ENCODE data around the gene CLMP.
"Not testable (repeated sequence)": the region's sequence is repeated elsewhere in the genome, so short reads cannot be mapped to it uniquely, and the experiment has no call there.

CLMP gene

GRCh38 chr11:123073343-123074057 is 121.5 kb downstream of the CLMP start:
- no peak for DNase-seq

DNA sequence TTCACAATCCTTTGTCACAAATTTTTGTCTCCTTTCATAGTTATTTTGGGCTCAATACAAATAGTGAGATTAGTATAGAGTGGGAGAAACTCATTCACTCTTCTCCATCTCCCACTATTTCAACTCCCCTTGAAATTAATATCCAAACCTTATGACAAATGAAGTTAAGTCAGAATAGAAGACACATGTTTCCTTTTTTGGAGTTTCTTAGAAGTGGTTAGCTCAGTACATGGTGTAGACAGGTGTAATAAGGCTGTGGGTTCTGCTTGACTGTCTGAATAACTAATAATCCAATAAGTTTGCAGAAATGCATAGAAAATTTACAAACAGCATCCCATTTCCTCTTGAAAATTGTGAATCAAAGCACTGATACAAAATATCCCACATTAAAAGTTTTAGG is 122.3 kb downstream of the CLMP start:
- no peak for DNase-seq

- DNase-seq: no peak
These were observed 122.7 kb downstream of the CLMP start for GRCh38 chr11:123072332-123072761.

DNA sequence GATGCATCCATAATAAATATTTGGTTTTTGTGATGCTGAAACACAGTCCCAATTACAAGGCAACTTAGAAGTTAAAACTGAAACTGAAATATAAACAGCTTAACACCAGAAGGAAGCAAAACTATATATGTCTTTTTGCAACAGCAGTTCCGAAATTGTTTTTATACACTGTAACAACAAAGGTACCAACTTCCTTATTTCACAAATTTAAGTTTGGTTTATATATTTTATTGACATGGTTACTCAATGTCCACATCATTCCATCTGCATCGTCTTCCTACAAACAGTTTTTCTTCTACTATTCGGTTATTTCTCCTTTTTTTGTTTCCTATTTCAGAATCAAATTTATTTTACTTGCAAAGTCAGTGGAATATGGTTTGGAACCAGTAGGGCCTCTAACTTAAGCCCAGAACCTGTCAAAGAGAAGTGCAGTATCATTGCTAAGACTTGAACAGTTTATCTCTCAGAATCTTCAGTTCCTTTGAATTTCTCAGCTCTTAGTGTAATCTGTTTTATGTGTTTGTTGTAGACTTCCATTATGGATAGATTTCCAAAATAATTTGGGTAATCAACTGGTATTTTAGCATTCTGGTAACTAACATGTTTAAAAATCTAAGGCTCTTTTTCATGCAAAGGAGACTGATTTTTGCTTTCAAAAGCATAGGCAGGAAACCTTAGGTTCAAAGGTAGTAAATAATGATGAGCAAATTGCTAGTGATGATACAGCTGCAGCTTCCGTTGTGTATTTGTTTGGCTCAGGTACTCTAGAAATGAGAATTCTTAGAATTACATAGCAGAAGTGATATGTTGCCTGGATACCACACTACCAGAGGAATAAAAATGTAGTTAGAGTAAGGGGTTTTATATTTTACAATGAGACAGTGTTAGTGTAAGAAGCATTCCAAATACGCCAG is 124.9 kb downstream of the CLMP start:
- DNase-seq: no peak

- DNase-seq: no peak
These were observed 129.4 kb downstream of the CLMP start for GRCh38 chr11:123065621-123066020.

DNA sequence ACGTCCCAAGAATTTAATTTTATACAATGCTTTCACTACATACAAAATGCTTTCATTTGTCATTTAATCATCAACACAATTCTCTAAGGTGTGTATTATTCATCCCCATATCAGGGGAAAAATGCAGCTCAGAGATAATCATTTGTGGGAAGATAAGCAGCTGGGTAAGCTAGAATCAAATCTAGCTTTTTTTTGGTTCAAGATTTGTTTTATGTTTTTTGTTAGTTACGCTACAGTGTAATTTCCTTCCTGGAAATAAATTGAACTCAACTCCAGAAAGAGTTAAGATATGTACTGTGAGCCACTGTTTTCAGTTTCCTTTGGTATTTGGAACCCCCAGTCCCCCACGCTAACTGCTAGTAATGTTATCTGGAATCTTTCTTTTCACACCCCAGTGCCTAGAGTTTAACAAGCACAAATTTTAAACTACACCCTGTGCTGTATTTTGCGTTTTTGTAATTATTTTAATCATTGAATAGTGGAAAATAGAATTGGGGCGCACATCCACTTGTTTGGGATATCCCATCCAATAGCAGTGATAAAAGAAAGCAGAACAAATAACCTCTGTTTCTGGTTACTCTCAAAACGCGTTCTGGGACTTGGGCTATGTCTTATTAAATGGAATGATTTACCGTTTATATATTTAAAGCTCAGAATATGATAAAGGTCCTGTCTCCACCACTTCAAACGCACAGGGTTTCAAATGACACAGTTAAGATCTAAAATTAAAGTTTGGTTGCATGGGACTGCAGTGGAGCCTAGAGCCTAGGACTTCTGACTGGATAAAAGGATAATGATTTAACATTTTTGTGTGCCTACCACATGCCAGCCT is 131.0 kb downstream of the CLMP start:
- no peak for DNase-seq

DNA sequence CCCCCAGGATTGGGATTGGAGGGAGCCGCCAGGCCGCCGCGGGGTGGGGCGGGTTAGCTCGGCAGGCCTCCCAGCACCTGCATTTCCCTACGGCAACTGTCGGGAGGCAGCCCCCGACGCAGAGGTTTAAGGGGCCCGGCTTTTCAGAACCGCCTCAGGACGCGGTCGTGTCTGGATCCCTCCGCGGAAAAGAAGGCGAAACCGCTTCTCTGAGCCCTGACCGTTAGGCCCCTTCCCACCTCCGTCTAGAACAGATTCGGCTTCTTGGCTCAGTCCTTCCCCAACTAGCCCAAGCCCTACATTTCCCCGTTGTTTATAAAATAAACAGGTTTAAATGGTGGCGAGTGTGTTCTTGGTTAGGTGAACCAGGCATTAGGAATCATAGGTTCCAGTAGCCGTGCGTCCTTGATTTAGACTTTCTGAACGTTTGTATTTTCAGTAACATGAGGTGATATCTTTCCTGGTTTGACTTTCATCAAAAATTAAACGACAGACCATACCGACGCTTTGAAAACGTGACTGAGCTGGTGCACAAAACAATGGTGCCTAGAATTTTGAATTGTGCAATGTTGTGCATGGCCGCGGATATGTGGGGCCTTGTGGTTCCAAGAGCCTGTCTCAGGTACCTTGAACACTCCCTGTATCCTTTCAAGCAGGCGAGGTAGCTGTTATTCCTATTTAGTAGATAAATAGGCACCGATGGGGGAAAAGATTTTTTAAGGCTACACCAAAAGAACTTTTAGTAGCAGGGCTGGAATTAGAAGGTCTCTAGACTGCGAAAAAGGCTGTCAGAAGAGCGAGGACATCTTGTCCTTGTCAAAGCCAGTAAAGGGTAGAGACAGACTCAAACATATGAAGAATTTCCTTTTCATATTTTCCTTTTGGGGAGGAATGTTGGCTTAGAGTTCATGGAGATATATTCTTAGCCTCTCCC is 131.9 kb downstream of the CLMP start:
- DNase-seq: peak; percentile 35

DNA sequence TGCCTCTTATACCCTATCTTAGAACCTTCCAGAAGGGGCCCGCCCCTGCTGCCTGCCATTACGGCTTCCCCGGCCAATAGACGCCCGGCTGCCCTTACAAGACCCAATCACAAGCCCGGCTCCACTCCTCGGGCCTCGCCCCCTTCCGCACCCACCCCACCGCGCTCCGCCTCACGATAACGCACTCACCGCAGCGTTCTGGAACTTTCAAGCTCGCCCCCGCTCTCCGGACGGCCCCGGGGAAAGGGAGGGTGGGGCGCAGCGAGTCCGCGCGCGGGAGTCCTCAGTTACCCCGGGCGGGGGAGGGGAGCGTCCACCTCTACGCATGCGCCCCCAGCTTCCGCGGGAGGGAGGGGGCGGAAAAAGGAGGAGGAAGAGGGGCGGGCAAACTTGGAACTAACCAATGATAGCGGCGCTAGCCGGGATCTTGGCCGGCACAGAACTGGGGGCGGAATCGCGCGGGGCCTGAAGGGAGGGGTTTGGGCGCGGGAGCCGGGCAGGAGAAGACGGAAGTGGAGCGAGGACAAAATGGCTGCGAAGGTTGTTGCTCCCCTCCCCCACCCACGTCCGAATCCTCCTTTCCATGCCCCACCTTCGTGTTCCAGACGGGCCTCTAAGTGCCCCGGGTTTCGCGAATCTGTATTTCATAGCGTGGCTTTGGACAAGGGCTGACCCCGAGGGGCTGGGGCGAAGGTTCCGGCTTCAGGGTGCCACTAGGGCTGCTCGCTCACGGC is 132.7 kb downstream of the CLMP start:
- DNase-seq: peak; percentile 99

- DNase-seq: peak; percentile 44
These were observed 133.5 kb downstream of the CLMP start, which contains the start of gene HSPA8 for GRCh38 chr11:123061403-123062157. Gene HSPA8, minus strand, starts transcription at chr11:123062136. Its CDS starts 812 bp downstream, at chr11:123061324.

DNA sequence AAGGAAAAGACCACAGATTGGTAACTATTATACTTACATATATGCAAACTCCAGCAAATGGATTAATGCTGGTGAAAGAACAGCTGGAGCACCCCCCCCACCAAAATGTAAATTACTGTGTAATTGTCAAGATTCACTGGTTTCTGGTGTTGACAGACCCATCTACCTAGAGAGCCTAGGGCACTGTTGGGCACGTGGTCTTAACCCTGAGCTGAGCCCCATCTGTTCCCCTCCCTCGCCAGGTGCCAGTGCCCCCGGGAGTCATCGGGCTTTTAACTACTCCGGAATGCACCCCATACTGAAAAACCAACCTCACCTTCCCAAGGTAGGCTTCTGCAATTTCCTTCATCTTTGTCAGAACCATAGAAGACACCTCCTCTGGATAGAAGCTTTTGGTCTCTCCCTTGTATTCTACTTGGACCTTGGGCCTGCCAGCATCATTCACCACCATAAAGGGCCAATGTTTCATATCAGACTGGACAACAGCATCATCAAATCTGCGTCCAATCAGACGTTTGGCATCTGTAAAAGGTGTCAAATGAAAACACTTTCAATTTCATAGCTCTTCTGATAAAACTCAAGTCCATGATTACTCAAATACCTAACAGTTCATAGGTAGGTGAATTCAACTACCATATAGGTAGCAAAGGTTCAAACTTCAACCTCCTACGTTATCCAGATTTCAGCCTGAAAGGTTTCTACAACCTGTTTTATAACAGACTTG is 134.6 kb downstream of the CLMP start:
- no peak for DNase-seq

DNA sequence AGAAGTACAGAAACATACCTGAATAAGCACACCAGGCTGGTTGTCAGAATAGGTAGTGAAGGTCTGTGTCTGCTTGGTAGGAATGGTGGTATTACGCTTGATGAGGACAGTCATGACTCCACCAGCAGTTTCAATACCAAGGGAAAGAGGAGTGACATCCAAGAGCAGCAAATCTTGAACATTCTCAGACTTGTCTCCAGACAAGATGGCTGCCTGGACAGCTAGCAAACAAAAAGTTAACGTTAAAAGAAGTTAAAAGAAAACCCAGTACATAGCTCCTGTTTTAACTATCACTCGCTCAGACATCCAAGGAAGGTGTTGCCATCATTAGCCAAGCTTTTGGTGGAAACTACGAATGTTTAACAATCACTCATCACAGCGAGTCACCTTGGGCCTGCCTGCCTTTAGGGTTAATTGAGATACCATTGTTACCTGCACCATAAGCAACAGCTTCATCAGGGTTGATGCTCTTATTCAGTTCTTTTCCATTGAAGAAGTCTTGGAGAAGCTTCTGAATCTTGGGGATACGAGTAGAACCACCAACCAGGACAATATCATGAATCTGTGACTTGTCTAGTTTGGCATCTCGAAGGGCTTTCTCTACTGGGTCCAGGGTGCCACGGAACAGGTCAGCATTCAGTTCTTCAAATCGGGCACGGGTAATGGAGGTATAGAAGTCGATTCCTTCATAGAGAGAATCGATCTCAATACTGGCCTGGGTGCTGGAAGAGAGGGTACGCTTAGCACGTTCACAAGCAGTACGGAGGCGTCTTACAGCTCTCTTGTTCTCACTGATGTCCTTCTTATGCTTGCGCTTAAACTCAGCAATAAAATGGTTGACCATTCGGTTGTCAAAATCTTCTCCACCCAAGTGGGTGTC is 135.8 kb downstream of the CLMP start:
- not testable (repeated sequence) for DNase-seq

DNA sequence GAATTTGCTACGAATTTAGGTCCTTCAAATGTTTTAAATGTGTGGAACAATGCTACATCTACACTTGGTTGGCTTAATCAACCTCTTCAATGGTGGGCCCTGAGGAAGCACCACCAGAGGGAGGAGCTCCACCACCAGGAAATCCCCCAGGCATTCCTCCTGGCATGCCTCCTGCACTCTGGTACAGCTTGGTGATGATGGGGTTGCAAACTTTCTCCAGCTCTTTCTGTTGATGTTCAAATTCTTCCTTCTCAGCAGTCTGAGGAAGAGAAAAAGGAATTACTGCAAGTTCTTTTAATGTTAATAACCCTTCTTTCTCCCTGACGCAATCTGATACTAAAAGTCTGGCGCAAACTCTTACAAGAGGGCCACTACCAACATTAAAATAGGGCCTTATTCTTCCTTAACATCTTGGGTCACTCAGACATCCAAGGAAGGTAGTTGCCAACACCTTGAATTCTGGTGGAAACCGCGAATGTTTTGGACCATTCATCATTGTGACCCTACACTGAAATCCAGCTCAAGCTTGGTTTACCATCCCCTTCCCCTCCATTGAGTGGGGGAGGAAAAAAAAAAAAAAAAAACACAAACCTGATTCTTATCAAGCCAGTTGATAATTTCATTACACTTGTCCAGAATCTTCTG is 137.3 kb downstream of the CLMP start:
- no peak for DNase-seq

GRCh38 chr11:123056835-123057491 is 138.1 kb downstream of the CLMP start:
- DNase-seq: no peak

DNA sequence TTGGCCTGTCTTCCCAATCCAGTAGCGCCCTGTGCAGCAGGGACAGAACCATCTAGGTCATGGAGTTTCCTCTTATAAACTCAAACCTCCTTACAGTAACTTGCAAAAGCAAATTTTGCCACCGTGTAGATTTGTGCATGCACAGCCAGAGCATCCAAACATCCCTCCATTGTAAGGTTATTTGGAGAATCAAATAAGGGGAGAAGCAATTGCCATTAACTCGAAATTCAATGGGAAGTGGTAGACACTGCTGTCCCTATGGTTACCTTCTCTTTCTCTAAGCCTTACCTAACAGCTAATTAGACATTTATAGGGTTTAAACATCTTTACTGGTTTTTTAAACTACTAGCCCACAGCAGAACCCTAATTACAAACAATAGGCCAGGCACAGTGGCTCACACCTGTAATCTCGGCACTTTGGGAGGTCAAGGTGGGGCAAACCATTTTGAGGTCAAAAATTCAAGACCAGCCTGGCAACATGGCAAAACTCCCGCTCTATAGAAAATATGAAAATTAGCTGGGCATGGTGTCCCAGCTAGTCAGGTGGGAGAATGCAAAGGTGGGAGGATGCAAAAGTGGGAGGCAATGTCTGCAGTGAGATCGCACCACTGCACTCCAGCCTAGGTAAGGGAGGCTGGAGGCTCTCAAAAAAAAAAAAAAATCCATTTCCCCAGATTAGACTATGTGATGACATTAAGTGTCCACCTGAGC is 139.7 kb downstream of the CLMP start:
- DNase-seq: no peak

GRCh38 chr11:123054301-123055065 is 140.6 kb downstream of the CLMP start:
- no peak for DNase-seq

Data from activated effector memory CD4-positive, alpha-beta T cell treated with Interleukin-2 at 50 U/mL for 16 hours (primary cell).